GM21390 (cell line): ENCODE measurements around the gene CISD3.

Experiments
- ATAC-seq: cut with Tn5 transposase; IDR thresholded peaks from one replicate; pipeline ENCODE4 v1.9.1; 2021; ENCODE audit not compliant: unreplicated experiment

CISD3 gene, protein sequence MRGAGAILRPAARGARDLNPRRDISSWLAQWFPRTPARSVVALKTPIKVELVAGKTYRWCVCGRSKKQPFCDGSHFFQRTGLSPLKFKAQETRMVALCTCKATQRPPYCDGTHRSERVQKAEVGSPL

DNA sequence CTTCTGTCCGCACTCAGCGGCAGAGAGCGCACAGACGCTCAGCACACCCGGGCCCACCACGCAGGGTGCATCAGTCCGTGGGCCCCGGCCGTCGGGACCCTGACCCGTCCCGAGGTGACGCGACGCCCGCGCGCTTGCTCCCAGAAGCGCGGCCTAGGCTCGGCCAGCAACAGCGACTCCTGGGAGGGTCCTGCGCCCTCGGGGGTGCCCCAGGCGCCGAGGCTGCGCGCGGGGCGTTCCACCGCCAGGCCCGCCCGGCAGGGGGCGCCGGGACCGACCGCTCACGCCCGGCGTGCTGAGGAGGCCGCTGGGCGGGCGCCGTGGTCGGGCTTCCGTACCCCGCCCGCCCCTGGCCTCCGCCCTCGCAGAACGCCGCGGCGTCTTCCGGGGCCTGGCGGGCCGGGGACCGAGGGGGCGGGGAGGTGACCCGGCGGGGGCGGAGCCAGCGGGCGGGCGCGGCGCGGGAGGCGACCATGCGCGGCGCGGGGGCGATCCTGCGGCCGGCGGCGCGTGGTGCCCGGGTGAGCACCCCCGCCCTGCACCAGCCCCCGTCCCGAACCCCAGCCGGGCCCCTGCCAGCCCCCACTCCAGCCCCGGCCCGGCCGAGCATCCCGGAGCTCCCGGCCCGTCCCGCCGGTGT, at the start of gene CISD3:
TSS of gene CISD3 (plus strand) at position 456 of the 640 bp plus-strand sequence. CDS start at position 474, 18 bp downstream.
- peak; percentile 78 for ATAC-seq

DNA sequence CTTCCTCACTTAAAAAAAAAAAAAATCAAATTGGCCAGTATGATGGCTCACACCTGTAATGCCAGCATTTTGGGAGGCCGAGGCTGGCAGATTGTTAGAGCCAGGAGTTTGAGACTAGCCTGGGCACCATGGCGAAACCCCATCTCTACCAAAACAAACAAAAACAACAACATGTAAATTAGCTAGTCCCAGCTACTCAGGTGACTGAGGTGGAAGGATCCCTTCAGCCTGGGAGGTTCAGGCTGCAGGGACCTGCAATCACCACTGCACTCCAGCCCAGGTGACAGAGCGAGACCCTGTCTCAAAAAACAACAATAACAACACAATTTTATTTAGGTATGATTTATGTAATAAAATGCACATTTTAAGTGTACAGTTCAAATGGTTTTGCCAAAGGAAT, 49.0 kb upstream of the CISD3 start:
- ATAC-seq = no peak

DNA sequence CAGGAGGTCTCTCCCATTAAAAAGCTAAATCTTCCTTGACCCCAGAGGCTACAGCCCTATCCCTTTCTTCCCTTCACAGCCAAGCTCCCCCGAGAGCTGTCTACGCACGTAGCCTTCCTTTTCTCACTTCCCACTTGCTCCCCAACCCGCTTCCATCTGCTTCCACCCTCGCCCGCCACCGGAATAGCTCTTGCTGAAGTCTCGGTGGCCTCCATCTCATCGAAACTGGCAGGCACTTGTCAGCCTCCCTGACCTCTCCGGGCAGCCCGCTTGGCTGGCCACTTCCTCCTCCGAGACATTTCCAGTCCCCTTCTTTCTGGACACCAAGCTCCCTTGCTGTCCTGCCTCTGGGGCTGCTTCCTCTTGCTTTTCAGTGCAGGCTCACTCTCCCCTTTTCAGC, 44.6 kb upstream of the CISD3 start:
- ATAC-seq = no peak

DNA sequence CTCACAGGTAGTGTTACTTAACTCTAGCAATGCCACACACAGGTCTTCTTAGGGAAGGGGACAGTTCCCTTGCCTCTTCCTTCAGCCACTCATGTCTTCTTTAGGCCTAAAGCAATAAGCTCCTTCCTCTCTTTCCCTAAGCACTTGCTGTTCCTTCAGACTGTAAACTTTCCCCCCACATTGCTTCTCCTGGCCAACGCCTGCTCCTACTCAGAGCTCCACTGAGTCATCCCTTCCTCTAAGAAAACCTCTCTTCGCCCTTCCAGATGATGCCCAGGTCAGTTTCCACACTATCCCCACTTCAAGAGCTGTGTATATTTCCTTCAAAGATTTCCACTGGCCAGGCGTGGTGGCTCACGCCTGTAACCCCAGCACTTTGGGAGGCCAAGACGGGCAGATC, 42.9 kb upstream of the CISD3 start:
- ATAC-seq = no peak

DNA sequence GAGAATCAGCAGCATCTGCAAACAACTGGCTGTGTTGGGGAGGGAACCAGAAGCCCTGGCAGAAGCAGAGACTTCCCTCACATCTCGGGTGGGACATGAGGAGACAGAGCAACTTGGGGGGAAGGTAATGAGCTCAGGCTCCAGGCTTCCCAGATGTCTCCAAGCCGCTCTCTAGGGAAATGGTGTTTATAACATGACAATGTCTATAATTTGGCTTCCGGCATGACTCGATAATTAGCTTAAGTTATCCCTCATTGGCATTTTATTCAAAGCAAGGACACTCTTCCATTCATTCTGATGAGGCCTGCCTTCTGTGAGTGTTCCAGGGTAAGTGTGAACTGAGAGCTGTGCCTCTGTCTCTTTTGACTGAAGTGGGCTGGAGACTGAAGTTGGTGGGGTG, 39.8 kb upstream of the CISD3 start:
- no peak for ATAC-seq

DNA sequence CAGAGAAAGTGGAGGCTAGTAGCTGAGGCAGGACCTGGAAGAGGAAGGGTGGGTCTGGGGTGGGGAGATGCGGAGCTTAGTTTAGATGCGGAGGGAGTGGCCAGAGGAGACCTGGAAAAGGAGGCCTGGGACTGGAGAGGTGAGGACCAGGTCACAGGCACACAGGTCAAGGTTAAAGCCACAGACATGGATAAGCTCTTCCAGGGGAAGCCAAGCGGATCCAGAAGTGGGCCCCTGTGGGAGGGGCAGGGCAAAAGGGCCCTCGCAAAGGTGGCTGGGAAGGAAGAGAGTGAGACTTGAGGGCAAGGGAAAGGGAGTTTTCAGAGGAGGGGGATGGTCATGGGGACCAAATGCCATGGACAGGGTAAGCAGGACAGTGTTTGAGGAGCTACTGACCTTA, 39.0 kb upstream of the CISD3 start:
- no peak for ATAC-seq

DNA sequence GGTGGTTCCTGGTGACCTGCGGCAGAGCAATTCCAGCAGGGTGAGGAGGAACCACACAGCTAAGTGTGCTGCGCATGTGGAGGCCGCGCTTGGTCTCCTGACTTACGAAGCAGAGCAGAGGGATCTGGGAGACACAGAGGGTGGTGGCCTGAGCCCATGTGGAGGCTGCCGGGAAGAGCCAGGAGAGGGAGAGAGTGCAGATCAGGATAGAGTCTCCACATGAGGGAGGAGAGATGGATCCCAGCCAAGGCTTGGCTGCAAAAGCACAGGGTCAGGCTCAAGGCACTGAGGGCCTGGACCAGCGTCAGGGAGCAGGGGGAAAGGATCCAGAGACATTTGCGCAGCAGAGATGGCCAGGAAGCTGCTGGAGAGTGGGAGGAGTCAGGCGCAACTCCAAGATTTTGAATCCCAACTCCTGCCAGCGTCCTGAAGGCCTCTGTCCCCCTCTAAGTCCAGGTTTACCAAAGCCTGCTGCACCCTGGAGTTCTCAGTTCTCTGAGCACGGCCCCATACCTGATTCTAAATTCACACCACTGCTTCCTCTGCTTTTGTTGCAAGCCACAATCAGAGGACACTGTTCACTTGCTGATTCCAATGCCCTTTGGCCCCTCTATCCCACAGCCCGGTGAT, 36.3 kb upstream of the CISD3 start:
- no peak for ATAC-seq

DNA sequence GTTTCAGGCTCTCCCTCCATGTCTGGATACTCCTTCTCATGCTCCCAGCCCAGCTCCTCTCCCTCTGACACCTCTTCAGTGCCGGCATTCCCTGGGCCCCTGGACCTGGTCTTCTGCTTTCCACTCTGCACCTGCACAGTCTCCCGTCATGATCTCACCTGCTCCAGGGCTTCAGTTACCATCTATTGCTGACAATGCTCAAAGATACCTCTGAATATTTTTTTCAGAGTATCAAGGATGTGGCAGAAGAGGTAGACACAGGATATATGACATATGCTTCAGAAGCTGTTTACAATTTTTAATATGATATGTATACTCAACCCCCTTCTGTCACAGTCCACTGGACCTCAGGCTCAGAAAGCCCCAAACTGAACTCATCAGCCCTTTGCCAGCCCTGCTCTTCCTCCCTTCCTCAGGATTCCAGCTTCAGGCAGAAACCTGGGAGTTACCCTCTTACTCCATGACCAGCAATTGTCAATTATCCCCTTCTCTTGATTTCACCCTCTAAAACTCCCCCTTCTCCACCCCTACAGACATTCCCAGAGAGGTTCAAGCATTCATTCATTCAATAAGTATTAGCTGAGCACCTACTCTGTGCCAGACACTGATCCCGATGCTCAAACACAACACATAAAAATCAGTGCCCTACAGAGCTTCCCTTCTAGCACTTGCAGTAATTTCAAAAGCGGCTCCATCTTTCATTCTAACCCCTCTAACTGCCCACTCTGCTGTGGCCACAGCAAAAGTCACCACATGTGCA, 32.9 kb upstream of the CISD3 start:
- ATAC-seq = no peak

DNA sequence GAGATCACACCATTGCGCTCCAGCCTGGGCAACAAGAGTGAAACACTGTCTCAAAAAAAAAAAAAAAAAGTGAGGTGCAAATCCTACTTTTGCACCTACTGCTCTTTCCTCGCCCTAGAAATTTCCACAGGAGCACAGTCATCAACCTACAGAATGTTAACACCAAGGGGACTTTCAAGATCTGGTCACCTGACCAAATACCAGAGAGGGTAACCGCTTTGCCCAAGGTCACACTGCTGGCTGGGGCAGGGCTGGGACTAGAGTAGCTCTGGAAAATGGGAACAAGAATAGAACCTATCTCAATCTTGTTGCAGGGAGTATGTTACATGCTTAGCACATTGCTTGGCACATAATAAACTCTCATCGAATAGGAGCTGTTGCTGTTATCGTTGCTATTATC, 31.4 kb upstream of the CISD3 start:
- no peak for ATAC-seq

DNA sequence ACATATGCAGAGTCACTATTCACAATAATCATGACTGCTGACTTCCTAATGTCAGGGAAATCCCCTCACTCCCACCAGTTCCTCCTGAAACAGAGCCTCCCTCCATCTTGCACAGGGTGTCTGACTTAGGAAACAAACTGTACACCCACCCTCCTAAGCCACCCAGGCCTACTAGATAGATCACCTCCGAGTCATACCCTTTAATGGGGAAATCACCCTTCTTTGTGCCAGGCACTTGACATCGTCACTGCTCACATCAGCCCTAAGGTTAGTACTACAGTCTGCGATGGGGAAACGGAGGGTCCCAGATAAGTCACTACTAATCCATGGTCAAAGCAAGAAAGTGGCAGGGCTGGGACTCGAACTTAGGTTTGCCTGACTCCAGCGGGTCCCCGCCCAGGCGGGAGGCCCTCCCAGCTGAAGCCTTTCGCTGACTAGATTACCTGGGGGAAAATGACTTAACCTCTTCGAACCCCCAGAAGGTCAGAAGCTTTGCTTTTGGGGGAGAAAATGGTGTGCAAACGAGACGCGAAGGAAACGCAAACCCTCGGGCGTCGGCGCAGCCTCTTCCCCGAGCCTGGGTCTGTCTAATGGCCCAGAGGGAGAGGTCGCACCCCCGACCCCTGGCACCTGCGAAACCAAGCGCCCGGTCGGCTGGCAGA, 28.5 kb upstream of the CISD3 start:
- no peak for ATAC-seq

DNA sequence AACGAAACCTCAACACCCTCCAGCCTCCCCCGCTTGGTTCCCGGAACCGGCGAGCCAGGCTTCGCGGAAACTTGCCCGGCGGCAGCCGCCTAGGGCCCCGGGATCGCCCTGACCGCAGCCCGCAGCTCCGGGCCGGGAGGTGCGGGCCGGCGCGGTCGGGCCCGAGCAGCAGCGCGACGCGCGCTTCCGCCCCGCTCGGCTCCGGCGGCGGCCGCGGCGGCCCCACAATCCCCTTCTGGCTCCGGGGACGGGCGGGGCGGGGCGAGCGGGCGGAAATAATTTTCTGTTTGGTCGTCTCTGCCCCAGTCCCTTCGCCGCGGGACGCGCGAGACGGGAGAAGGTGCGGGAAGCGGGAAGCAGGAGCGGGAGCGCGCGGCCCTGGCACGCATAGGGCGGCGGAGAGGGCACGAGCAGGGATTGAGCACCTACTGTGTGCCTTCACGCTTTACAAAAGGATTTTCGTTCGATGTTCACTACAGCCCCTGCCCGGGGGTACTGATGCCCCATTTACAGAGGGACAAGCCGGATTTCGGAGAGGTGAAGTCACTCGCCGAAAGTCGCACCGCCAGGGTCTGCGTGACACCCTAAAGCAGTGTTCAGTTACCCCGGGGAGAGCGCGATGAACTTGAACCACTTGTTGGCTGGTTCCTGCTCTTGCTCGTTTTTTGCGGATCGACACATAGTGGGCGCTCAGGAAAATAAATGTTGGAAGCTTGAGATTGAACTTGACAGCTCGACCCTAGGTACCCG, 27.8 kb upstream of the CISD3 start:
- no peak for ATAC-seq

DNA sequence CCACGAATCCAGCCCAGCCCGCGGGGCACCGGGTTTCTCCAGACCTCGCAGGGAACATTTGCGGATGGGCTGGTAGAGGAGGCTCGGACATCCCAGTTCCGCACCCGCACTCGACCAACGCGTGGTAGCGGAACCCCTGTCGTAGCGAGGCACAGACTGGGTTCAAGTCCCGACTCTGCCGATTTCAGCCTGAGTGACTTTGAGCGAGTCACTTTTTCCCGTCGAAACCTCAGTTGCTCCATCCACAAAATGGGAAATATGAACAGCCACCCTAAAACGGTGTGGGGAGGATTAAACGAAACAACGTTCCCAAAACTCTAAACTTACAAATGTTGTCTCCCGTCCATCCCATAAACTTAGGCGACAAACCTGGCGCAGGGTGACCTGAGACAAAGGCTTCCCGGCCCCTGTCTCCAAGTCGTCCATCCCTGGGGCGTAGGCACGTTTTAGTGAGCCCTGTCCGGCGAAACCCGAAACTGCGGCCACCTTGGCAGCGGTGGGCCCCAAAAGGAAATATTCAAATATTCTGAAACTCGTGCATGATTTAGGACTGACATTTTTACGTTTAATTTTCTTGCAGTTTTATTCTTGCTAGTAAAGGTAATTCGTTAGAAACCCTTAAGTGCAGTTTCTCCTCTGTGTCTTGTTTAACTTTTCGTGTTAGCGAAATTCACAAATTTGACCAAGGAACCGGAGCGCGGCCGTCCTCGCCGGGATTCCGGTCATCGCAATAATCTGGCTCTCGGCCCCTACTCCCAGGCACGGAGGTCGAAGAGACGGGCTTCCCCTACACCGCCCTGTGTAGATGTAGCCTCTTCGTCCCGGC, 27.0 kb upstream of the CISD3 start:
- no peak for ATAC-seq

DNA sequence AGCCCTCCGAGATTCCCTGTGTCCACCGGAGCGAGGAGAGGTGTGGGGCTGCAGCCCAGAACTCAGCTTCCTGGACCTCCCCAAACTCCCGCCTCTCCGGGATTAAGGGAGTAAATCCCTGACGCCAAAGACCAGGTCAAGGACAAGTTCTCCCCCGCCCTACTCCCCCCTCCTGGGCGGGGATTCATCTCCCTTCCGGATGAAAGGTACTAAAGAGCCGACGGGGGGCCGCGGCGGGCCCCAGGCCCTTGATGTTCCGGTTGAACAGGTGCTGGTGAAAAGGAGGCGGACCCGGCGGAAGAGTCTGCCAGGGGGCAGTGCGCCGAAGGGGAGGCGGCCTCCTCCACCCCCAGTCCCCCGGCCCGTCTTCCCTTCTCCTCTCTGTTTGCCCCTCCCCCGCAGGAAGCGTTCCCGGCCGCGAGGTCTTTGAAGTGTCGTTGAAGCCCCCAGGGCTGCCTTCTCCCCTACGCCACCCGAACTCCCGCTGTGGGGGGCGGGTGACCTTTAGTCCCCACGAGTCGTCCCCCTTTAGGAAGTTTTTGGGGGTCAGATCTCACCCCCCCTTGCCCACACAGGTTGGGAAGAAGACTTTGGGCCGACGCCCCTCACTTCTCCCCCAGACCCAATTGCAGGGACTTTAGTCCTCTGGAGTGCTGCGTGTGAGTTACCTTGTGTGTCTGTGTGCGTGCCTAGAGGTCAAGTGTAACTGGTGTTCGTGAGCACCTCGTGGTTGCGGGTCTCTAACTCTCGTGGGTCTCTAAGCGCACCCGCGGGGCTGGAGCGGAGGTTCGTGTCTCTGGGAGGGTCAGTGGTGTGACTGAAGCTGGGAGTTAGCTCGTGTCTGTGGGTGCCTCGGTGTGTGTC, 26.2 kb upstream of the CISD3 start:
- ATAC-seq = no peak

DNA sequence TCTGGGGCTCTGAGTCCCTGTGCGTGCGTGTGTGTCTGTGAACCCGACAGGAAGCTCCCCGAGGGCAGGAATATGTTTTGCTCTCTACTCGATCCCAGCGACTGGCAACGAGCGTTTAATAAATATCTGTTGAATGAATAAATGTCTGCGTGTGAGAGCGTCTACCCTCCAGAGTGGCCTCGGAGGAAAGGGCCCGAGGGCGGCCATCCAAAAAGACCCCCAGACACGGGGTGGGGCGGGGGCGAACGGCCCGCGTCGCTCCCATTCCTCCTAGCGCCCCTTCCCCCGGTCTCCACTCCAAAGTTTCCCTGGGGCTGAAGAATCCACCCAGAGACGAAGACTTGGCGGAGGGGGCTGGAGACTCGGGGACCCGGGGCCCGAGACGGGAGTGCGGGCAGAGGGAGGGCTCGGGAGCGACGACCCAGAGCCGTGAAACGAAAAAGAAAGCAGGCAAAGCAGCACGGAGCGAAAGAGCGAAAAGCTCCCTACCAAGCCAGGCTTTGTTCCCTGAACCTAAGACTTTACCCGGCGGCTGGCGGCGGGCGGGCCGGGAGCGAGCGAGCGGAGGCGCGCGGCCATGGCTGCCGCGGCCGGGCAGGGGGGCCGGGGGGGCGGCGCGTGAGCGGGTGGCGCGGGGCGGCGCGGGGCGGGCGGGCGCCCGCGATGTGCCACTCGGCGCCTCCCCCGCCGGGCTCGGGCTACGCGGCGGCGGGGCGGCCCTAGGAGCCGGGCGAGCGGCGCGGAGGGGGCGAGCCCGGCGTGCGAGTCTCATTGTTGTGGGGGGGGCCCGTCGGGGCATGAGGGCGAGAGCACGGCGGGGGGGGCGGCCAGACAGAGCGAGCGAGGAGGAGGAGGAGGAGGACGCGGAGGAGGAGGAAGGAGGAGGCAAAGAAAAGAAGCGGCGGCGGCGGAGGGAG, 25.3 kb upstream of the CISD3 start, which contains the start of gene MLLT6:
TSS of gene MLLT6 (plus strand) at position 668 of the 917 bp plus-strand sequence. CDS start 360 bp downstream, outside the sequence.
- no peak for ATAC-seq

DNA sequence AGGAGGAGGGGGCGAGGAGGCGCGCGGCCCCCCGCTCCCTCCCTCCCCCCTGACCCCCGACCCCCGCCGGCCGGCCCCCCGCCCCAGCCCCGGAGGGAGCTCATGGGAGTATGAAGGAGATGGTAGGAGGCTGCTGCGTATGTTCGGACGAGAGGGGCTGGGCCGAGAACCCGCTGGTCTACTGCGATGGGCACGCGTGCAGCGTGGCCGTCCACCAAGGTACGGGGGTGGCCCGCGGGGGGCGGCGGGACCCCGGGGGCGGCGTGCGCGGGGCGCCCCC, 24.7 kb upstream of the CISD3 start:
- no peak for ATAC-seq

DNA sequence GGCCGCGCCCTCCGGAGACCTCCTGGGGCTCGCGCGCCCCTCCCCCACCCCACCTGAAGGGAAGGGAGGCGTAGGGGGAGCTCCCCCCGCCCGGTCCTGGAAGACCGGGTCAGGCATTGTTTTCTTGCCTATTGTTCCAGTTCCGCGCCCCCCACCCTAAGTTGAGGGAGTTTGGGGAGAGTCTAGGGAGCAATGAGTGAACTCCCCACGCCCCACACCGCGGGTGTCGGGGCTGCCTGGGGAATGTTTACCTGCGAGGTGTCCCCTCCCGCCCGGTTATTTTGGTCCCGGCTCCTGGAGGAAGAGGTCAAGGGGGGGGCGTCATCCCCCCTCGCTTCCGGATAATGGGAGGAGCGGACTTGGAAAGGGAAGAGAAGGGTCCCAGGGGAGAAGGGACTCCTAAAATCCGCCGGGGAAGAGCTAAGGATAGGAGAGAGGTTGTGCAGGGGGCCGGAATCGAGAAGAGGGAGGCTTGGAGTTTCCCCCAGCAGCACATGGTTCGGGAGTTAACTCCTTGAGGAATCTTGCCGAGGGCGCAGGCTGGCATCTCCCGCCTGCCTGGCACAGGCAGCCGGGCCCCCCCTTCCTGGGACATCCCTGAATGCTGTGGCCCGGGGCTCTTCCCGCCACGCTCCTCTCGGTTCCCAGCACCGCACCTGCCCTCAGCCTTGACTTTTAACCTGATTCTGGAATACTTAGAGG, 24.2 kb upstream of the CISD3 start:
- ATAC-seq = no peak

DNA sequence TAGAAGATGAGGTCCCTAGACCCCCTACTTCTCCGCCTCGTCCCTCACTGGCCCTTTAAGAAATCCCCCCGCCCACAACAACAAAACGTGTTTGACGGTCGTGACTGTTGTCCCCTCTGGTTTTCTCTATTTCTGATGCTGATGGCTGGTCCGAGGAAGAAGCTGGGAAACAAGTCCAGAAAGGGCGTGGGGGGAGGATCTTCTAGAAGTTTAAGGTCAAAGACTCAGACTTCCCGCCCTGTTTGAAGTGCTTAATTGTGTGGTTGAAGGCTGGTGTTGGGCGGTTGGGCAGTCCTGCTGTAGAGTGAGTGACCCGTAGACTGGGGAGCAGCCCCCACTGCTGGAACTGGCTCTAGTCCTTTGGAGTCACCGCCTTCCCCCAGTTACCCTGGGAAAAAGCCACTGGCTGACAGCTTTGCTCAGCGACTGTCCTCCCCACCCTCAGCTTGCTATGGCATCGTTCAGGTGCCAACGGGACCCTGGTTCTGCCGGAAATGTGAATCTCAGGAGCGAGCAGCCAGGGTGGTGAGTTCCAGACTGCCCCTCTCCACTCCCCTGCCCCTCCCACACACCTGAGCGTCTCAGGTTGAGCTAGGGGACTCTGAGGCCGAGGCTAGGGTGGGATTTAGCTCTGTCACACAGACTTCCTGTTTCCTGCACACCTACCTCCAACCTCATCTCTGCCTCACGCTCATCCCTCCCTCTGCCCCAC, 23.5 kb upstream of the CISD3 start:
- ATAC-seq = no peak
